ENCODE data around the gene C1QTNF5.

DNA sequence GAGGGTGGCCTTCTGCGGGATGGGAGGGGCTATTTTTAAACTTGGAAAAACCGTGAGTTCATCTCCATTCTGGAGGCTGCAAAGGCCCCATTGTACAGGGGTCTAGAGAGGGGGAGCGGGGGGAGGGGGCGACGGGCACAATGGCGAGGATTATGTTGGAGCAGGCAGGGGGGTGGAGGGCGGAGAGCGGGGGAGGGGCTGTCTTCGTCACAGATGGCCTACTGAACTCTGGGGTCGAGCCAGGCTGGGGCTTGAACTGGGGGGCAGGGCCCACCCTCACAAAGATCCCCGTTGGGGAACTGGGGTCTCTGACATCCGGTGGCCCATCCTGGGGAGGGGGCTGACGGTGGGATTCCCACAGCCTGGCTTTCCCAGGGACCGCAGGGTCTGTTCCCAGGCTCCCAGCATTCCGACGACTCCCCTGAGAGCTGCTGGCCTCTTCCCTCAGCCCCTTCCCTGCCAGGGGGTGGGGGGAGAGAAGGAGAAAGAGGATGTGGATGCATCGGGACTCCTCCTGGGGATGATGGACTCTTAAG, 20.4 kb downstream of the C1QTNF5 start:
- TF ChIP-seq, protein P1, sequence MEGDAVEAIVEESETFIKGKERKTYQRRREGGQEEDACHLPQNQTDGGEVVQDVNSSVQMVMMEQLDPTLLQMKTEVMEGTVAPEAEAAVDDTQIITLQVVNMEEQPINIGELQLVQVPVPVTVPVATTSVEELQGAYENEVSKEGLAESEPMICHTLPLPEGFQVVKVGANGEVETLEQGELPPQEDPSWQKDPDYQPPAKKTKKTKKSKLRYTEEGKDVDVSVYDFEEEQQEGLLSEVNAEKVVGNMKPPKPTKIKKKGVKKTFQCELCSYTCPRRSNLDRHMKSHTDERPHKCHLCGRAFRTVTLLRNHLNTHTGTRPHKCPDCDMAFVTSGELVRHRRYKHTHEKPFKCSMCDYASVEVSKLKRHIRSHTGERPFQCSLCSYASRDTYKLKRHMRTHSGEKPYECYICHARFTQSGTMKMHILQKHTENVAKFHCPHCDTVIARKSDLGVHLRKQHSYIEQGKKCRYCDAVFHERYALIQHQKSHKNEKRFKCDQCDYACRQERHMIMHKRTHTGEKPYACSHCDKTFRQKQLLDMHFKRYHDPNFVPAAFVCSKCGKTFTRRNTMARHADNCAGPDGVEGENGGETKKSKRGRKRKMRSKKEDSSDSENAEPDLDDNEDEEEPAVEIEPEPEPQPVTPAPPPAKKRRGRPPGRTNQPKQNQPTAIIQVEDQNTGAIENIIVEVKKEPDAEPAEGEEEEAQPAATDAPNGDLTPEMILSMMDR (IDR thresholded peaks at IDR 0.05): no peak
- no peak for TF ChIP-seq POLR2A (IDR thresholded peaks at IDR 0.05)
